ENCODE results near the gene MAPK4. TPM values are rescaled to one million over a fixed set of nuclear protein-coding genes. Genes with fewer than 3 reads are reported as not detected.

The MAPK4 gene
- total RNA-seq, 1 donor, result not detected

GRCh38 chr18:50649821-50650220 is 89.9 kb downstream of the MAPK4 start:
- DNase-seq (ENCODE audit: low read depth in 2 of 3, low spot score in 2 of 3), result no peak

DNA sequence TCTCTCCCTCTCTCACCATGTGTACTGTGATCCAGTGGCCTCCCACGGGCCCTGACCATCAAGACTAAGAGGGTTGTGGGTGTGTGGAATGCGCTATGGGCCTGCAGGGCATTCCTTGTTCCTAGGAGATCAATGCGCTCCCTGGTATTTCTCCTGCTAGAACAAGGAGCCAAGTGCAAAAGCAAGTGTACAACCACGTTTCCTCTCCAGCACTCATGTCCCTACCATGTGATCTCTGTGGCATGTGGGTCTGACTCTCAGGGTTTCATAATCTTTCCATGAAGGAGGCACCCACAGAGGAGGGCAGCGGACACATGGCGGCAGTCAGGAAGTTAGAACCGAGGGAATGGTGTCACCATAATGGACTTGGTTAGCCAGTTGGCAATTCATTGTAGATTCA is 91.4 kb downstream of the MAPK4 start:
- no peak for DNase-seq (ENCODE audit: low read depth in 2 of 3, low spot score in 2 of 3)

DNA sequence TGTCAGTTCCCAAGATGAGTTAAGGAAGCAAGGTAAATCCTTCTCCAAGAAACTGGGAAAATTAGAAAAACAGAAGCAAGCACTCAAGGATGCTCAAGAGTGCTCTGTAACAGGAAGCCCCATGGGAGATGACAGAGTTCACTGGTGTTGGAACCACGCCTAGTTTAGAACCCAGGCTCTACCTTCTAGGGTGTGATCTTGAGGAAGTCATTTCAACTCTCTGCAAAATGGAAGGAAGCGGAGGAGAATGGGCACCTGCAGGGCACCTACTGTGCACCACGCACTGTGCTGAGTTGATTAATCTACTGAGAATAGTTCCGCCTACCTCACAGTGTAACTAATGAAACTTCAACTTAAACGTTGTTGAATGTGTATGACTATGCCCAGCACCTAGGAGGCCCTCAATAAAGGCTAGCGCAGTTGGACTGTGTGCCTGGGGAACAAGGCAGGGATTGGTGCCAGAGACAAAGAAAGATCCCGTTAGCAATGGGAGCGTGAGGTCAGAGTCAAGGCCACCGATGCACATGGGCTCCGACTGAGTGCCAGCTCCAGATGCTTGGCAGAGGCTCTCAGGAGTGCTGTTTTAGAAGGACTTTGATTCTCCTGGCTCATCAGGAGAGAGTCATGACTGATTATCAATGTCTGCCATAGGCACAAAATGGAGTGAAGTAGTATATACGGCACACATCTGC is 93.7 kb downstream of the MAPK4 start:
- no peak for DNase-seq (ENCODE audit: low read depth in 2 of 3, low spot score in 2 of 3)

DNA sequence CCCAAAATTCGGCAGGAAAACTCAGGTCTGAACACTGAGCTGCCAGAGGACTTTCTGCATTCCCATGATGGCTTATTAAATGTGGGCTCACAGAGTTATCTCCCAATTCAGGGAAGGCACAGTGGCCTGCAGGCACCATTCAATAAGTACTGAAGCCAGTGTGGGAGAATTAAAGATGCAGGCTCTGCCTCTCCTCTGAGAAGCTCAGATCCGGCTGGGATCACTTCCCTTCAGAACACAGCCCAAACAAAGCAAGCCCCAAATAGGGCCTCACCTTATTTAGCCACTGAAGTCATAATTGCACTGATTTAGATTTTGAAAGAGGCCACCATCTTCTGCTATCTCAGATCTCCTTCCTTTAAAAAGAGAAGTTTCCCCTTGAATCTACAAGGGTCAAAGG is 94.3 kb downstream of the MAPK4 start:
- no peak for DNase-seq (ENCODE audit: low read depth in 2 of 3, low spot score in 2 of 3)

DNA sequence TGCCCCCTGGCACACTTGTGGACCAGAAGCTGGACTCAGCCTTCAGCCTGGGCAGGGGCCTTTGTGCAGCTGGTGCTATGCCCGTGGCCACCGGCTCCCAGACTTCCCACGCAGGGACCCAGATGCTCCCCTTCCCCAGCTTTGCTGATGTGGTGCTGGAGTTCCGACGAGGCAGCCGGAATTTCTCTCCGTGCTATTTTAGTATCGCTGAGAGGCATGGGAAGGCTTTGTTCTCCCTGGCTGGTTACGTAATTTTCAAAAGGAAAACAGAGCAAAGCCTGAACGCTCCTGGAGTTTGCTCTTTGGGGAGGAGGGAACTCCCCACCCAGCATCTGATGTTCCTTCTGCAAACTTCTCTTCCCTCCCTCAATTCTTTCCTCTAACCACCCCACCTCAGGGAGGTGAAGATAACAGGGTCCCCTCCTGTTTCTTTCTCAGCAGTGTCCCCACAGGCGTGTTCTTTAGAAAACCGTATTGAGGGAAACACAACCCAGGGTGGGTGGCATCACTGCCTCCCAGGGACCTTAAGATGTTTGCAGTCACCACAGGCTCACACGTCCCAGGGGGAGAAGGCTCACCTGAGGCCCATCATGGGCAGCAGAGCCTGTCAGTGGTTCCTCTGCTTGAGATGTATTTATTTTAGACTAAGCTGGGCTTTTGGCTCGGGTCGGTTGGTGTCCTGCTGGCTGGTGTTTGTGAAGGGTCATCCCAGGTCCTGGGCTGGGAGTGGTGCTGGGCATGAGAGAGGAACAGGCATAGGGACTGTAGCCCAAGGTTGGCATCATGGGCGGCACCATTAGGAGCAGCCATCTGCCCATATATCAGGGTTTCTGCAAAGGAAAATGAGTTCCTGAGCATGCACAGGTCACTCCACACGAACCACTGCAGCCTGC is 95.0 kb downstream of the MAPK4 start:
- DNase-seq (ENCODE audit: low read depth in 2 of 3, low spot score in 2 of 3), result no peak

DNA sequence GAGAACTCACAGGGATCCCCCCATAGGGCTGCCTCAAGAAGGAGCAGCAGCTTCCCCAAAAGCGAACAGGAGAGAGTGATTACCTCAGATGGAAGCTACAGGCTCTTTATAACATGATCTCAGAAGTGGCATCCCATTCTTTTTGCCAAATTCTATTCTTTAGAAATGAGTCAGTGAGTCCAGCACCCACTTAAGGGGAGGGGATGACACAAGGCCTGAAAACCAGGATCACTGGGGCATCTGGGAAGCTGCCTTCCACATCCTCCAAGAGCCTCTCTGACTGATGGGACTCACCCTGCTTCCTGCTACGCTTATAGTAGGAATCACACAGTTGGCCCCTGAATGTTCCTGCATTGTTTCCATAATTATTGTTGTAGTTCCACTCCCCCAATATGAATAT is 96.5 kb downstream of the MAPK4 start:
- no peak for DNase-seq (ENCODE audit: low read depth in 2 of 3, low spot score in 2 of 3)

- no peak for DNase-seq (ENCODE audit: low read depth in 2 of 3, low spot score in 2 of 3)
Observed at GRCh38 chr18:50656841-50657470, 97.1 kb downstream of the MAPK4 start.

- DNase-seq (ENCODE audit: low read depth in 2 of 3, low spot score in 2 of 3), result no peak
Observed at GRCh38 chr18:50658601-50659000, 98.7 kb downstream of the MAPK4 start.

- DNase-seq (ENCODE audit: low read depth in 2 of 3, low spot score in 2 of 3), result no peak
Observed at GRCh38 chr18:50659091-50660003, 99.5 kb downstream of the MAPK4 start.

DNA sequence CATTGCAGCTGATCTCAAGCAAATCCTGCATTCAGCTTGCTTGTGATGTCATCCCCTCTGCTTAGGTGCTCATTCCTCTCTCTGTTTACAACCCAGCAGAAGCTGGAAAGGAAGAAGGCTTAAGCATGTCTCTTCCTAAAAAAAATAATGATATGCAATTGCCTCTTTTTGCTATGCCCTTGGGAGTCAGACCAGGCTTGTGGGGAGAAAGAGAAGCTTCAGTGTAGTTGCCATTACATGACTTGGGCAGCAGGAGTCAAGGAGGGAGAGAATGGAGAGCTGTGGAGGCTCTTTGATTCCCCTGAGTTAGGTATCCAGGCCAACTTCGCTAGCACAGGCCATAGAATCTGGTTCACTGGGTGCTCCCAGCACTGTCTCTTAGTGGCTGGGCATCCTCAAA is 101.1 kb downstream of the MAPK4 start:
- DNase-seq (ENCODE audit: low read depth in 2 of 3, low spot score in 2 of 3), result no peak

GRCh38 chr18:50662177-50662576 is 102.3 kb downstream of the MAPK4 start:
- DNase-seq (ENCODE audit: low read depth in 2 of 3, low spot score in 2 of 3), result no peak

GRCh38 chr18:50662775-50663383 is 103.0 kb downstream of the MAPK4 start:
- DNase-seq (ENCODE audit: low read depth in 2 of 3, low spot score in 2 of 3), result no peak

GRCh38 chr18:50663626-50664441 is 103.9 kb downstream of the MAPK4 start:
- no peak for DNase-seq (ENCODE audit: low read depth in 2 of 3, low spot score in 2 of 3)

- DNase-seq (ENCODE audit: low read depth in 2 of 3, low spot score in 2 of 3), result no peak
Observed at GRCh38 chr18:50665015-50665414, 105.1 kb downstream of the MAPK4 start.

GRCh38 chr18:50665519-50665918 is 105.6 kb downstream of the MAPK4 start:
- DNase-seq (ENCODE audit: low read depth in 2 of 3, low spot score in 2 of 3), result no peak

DNA sequence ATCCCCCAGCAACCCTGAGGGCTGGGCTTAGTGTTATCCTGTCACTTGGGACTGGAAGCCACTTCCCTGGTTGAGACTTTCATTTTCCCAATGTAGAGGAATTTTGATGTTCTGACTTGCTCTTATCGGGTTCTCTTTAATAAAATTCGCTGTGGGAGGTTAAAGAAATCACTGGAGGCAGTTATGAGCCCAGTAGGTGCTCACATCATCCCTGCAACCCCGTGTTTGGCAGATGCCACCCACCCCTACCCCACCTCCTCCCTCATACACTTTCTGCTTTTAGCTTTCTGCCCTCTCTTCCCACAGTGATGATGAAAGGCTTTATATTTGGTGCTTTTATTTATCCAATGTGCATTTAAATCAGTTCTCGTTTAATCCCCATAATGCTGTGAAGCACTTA is 106.6 kb downstream of the MAPK4 start:
- no peak for DNase-seq (ENCODE audit: low read depth in 2 of 3, low spot score in 2 of 3)

DNA sequence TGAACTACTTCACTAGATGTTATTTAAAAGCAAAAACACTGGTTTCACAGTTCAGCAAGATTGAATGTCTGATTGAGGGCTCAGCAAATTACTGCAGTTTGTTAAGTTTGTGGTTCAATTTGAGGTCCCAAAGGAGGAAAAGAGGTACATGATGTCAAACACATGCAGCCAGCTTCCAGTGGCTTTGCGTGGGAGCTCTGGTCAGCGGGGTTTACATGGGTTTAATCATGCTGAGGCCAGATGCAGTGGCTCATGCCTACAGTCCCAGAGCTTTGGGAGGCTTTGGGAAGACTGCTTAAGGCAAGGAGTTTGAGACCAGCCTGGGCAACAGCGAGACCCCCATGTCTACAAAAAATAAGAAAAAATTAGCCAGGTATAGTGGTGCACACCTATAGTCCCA is 111.5 kb downstream of the MAPK4 start:
- no peak for DNase-seq (ENCODE audit: low read depth in 2 of 3, low spot score in 2 of 3)

GRCh38 chr18:50674307-50674980 is 114.6 kb downstream of the MAPK4 start:
- no peak for DNase-seq (ENCODE audit: low read depth in 2 of 3, low spot score in 2 of 3)

- DNase-seq (ENCODE audit: low read depth in 2 of 3, low spot score in 2 of 3), result no peak
Observed at GRCh38 chr18:50675043-50675442, 115.2 kb downstream of the MAPK4 start.
